ENCODE data around the gene ADRA2C. TPM values are rescaled to one million over a fixed set of nuclear protein-coding genes. Genes with fewer than 3 reads are reported as not detected.

ADRA2C gene
- total RNA-seq, 2 donors from 2014 or later = 16.0 to 17.3 TPM

DNA sequence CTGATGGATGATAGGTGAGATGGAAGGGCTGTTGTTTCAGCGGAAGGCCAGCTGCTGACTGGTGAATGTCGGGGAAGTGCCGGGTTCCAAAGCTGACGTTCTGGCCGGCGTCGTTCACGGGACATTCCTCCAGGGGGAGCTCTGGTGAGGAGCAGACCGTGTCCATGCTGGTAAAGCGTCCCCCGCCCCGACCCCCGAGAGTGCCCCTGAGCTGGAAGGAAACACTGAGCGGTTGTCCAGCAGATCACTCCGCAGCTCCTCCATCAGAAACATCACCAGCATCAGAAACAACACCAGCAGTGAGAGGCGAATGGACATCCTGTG is 18.6 kb upstream of the ADRA2C start:
- H3K27ac Mint-ChIP-seq = no peak overlapping the region

DNA sequence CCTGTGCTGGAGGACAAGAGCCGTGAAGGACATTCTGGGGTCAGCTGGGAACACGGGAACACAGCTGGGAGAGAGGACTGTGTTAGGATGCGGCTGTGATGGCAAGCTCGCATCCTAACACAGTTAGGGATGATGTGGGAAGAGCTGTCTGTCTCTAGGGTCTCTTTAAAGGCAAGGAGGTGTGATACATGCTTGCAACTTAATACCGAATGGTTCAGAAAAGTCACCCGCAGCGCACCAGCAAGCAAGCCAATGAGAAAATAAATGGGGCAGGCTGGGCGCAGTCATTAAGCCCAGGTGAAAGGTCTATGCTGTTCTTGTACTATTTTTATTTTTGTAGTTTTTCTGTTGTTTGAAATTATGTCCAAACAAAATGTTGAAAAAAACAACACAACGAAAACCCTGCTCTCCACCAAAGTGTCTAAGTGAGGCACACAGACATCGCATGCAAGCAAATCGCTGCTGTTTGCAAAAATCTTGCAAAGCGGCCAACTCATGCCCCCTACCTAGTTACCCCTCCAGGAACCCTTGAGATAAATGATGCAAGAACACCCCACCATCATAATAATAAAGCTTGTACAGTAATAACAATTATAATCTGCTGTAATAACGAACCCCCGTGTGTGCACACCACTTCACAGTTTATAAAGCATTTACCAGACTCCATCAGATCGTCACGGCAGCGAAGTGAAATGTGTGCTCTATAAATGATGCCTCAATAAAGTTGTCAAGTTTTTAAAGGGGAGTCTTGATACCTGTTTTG is 17.9 kb upstream of the ADRA2C start:
- no peaks in the 10 kb centered on the region for H3K36me3 ChIP-seq (ENCODE audit: control insufficient read depth, insufficient read depth, low read length)
- Mint-ChIP-seq H3K4me3 (no peak overlapping the region), H3K27ac (no peak overlapping the region), H3K4me1 (peaks cover 22% of the 10 kb centered on the region), H3K36me3 (ENCODE audit: low read depth) (no peaks in the 10 kb centered on the region), H3K27me3 (ENCODE audit: insufficient read depth) (peaks cover 17% of the 10 kb centered on the region), H3K9me3 (no peaks in the 10 kb centered on the region)
- TF ChIP-seq, protein P1, sequence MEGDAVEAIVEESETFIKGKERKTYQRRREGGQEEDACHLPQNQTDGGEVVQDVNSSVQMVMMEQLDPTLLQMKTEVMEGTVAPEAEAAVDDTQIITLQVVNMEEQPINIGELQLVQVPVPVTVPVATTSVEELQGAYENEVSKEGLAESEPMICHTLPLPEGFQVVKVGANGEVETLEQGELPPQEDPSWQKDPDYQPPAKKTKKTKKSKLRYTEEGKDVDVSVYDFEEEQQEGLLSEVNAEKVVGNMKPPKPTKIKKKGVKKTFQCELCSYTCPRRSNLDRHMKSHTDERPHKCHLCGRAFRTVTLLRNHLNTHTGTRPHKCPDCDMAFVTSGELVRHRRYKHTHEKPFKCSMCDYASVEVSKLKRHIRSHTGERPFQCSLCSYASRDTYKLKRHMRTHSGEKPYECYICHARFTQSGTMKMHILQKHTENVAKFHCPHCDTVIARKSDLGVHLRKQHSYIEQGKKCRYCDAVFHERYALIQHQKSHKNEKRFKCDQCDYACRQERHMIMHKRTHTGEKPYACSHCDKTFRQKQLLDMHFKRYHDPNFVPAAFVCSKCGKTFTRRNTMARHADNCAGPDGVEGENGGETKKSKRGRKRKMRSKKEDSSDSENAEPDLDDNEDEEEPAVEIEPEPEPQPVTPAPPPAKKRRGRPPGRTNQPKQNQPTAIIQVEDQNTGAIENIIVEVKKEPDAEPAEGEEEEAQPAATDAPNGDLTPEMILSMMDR (conservative IDR thresholded peaks at IDR 0.05) = no peak
- peaks cover 14% of the 10 kb centered on the region for H3K4me1 ChIP-seq (ENCODE audit: control insufficient read depth, insufficient read depth, low read length)
- 89 to 96% methylated on average over 9 to 17 of the region's 17 CpGs for WGBS, 2 experiments (ENCODE audit: insufficient coverage in 1 of 2, insufficient read length in 1 of 2)
- H3K27me3 ChIP-seq (ENCODE audit: control insufficient read depth, insufficient read depth, low read length, poor library complexity, severe bottlenecking) = peaks cover 3% of the 10 kb centered on the region
- H3K9ac ChIP-seq (ENCODE audit: extremely low read depth, low read length, poor library complexity, severe bottlenecking) = no peak overlapping the region
- no peaks in the 10 kb centered on the region for H3K9me3 ChIP-seq (ENCODE audit: control insufficient read depth, low read length)
- H3K27ac ChIP-seq (ENCODE audit: low read depth, low read length) = no peak overlapping the region
- no peak for DNase-seq
- no peak overlapping the region for H3K4me3 ChIP-seq (ENCODE audit: low read length)

More for the DNA sequence above, 18.6 kb upstream of the ADRA2C start:
- H3K9me3 Mint-ChIP-seq = peaks cover 6% of the 10 kb centered on the region
- no peak overlapping the region for H3K27ac ChIP-seq (ENCODE audit: low read depth, low read length)
- TF ChIP-seq, protein P1 (conservative IDR thresholded peaks at IDR 0.05) = peak; percentile 80
- H3K4me1 Mint-ChIP-seq = peaks cover 22% of the 10 kb centered on the region
- peaks cover 14% of the 10 kb centered on the region for H3K4me1 ChIP-seq (ENCODE audit: control insufficient read depth, insufficient read depth, low read length)
- H3K9me3 ChIP-seq (ENCODE audit: control insufficient read depth, low read length) = peaks cover 3% of the 10 kb centered on the region
- no peaks in the 10 kb centered on the region for H3K36me3 Mint-ChIP-seq (ENCODE audit: low read depth)
- WGBS, 2 experiments (ENCODE audit: insufficient coverage in 1 of 2, insufficient read length in 1 of 2) = 24 to 40% methylated on average over 9 to 16 of the region's 16 CpGs
- no peak overlapping the region for H3K4me3 Mint-ChIP-seq
- peaks cover 17% of the 10 kb centered on the region for H3K27me3 Mint-ChIP-seq (ENCODE audit: insufficient read depth)
- no peak overlapping the region for H3K9ac ChIP-seq (ENCODE audit: extremely low read depth, low read length, poor library complexity, severe bottlenecking)
- H3K36me3 ChIP-seq (ENCODE audit: control insufficient read depth, insufficient read depth, low read length) = no peaks in the 10 kb centered on the region
- peaks cover 3% of the 10 kb centered on the region for H3K27me3 ChIP-seq (ENCODE audit: control insufficient read depth, insufficient read depth, low read length, poor library complexity, severe bottlenecking)
- H3K4me3 ChIP-seq (ENCODE audit: low read length) = no peak overlapping the region
- peak; percentile 92 for DNase-seq

DNA sequence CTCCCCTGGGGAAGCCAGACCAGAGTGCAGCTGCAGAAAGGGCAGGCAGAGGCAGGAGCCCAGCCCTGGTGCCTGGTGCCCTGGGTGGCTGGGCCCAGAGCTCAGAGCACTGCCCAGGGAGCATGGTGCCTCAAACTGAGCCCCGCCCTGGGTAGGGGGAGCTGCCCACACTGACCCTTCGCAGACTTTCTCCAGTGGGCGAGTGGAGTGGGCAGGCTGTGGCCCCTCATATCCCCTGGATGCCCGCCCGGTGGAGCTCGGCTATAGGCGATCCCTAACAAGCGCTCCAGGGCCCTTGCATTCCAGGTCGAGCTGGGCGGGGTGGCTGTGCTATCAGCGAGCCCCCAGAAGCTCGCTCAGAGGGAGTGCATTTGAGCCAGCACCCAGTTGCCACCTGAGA is 17.1 kb upstream of the ADRA2C start:
- Histone ChIP-seq H3K27ac (ENCODE audit: low read depth, low read length) (no peak overlapping the region), H3K36me3 (ENCODE audit: control insufficient read depth, insufficient read depth, low read length) (no peaks in the 10 kb centered on the region), H3K4me3 (ENCODE audit: low read length) (no peak overlapping the region), H3K27me3 (ENCODE audit: control insufficient read depth, insufficient read depth, low read length, poor library complexity, severe bottlenecking) (peaks cover 3% of the 10 kb centered on the region), H3K4me1 (ENCODE audit: control insufficient read depth, insufficient read depth, low read length) (peaks cover 14% of the 10 kb centered on the region), H3K9ac (ENCODE audit: extremely low read depth, low read length, poor library complexity, severe bottlenecking) (no peak overlapping the region), H3K9me3 (ENCODE audit: control insufficient read depth, low read length) (no peaks in the 10 kb centered on the region)
- H3K4me1 Mint-ChIP-seq = peaks cover 22% of the 10 kb centered on the region
- no peak overlapping the region for H3K27ac Mint-ChIP-seq
- H3K9me3 Mint-ChIP-seq = no peaks in the 10 kb centered on the region
- H3K36me3 Mint-ChIP-seq (ENCODE audit: low read depth) = no peaks in the 10 kb centered on the region
- H3K4me3 Mint-ChIP-seq = no peak overlapping the region
- TF ChIP-seq, protein P1 (conservative IDR thresholded peaks at IDR 0.05) = no peak
- H3K27me3 Mint-ChIP-seq (ENCODE audit: insufficient read depth) = peaks cover 16% of the 10 kb centered on the region
- WGBS, 2 experiments (ENCODE audit: insufficient coverage in 1 of 2, insufficient read length in 1 of 2) = 88 to 92% methylated on average over 4 to 12 of the region's 12 CpGs
- no peak for DNase-seq

Measured in endodermal cell (in vitro differentiated cells).